Measurements from ENCODE around the gene AKT3. TPM values are rescaled to one million over a fixed set of nuclear protein-coding genes. Genes with fewer than 3 reads are reported as not detected.
"Not testable (repeated sequence)": the region's sequence is repeated elsewhere in the genome, so short reads cannot be mapped to it uniquely, and the experiment has no call there.

The AKT3 gene
- polyA plus RNA-seq, 3 donors = 21.3 to 23.9 (median 22.2) TPM

DNA sequence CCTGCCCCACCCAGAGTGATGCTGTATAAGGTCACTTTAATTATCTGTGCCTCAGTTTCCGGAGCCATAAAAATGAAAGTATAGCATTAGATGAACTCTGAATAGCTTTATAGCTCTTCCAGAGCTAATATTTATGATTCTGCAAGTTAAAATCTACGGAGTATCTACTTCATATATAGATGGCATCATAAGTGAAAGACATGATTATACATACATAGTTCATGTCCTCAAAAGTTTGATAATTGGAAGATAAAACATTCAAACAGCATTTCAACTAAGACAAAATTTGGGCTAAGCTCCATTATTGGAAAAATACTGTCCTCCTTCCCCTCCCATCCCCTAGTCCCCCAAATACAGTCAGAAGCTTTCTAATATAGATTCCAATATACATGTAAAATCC lies 4.2 kb downstream of the AKT3 start:
- DNase-seq = no peak

DNA sequence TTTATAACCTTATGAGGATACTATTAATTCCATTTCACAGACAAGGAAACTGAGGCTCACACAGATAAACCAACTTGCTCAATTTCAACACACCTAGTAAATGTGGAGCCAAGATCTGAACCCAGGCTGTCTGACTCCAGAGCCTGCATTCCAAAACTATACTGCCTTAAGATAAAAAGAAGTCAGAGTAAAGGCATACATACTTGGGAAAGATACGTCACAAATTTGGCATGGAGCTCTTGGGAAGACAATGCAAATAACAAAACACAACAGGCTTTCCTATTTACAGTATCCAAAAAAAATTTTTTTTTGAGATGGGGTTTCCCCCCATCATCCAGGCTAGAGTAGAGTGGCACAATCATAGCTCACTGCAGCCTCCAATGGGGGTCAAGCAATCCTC lies 5.9 kb downstream of the AKT3 start:
- no peak for DNase-seq

DNA sequence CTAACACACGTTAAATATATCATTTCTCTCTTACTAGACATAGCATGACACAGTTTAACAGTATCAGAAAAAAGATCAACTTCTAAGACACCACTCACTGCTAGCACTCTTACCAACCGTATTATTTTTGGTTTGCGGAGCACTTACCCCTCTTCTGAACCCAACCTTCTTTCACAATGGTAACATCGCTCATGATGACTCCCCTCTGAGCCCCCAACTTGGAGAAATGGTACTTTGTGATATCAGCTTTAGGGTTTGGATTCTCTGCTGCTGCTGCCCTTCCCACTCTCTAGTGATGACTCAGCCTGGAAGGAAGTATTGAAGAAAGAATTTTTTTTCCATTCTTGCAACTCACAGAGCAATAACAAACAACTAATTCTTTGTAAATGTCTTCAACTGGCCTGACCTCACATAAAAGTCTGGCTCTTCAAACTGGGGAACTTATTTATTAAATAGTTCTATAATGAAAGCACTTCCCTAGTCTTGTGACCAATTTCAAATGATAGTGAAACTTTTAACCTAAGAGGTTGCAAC lies 7.0 kb downstream of the AKT3 start:
- no peak for DNase-seq

DNA sequence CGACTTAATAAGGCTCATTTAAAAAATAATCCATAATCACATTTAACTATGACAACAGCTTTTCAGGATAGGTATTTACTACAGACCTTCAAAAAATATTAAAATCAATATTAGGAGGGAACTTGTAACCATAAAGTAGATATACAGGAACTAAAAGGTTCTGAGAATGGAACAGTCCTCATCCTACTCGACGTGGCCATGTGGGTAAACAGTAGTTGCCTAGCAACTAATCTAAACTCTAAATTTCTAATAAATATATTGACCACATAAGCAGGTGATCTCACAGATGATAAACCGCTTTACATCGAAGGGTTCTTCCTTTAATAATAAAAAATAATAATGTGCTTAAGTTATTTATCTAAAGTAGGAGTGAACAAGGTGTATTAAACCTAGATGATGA lies 7.9 kb downstream of the AKT3 start:
- DNase-seq = no peak

DNA sequence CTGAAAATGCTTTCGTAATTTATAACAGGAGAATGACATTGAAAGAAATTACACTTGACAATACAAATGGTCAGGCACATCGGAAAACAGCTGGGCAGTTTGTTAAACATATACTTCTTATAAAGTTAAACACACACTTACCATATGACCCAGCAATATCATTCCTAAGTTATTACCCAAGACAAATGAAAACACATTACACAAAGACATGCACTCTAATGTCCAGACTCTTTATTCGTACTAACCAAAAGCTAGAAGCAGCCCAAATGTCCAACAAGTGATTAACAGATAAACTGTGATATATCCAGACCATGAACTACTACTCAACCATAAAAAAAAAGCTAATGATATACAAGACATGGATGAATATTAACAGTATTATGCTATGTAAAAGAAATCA lies 8.5 kb downstream of the AKT3 start:
- DNase-seq = no peak

DNA sequence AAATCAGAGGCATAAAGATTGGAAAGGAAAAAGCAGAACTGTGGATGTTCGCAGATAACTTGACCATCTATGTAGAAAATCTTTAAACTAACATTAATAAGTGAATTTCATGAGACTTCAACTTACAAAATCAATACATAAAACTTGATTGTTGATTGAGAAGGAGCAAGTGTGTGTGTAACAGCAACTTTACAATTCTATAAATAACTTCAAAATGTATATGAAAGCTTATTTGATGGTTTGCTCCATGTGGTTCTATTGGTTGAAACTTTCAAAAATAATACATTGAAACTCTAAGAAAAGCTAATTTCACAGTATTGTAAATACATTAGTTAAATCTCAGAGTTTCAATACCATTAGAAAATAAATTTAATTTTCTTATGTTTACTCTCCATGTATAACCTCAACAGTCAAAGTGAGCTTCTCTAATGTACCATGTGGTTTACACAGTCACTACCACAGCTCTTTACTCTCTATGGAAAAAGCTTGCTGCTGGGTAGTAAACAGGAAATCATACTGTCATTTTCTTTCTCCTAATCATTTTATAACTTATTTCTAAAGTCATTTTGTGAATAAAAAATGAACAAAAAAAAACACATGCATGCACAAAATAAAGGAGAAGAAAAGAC lies 12.0 kb downstream of the AKT3 start:
- DNase-seq = no peak

DNA sequence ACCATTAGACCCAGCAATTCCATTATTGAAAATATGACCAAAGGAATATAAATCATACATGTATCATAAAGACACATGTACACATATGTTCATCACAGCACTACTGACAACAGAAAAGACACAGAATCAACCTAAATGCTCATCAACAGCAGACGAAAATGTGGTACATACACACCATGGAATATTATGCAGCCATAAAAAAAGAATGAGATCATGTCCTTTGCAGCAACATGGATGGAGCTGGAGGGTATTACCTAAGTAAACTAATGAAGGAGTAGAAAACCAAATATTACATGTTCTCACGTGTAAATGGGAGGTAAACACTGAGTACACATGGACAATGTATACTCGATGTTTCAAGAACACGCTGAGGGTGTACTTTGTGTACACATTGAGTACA lies 15.9 kb downstream of the AKT3 start:
- no peak for DNase-seq

DNA sequence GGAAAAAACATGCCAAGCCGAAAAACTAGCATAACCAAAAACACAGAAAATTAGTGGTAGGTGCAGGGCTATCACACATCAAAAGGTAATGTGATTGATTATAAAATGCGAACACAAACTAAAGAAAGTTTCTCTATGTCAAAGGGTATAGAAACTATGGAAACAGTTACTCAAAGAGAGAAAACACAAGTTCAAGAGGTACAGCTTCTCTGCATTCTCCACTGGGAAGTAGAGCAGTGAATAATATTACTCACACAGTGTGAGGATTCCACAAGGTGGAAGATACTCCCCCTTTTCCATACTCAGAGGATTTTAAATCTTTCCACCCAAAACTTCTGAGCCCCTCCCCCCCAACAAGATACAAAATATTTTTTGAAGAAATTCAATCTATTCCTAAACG lies 18.6 kb downstream of the AKT3 start:
- no peak for DNase-seq

DNA sequence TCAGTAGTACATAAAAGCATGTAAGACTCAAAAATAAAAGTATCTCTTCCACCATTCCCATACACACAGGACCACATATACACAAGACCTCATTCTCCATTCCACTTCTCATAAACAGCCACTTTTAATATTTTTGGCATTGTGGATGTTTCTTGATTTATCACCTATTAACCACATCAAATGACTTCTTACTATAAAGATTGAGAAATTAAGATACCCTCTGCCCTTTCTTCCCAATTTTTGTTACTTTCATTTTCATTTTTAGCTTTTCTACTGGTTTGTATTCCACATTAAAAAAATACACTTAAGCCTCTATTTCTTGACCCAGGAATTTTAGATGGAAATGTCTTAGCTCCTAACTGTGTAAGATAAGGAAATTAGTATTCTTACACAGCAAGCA lies 22.8 kb downstream of the AKT3 start:
- DNase-seq = no peak

DNA sequence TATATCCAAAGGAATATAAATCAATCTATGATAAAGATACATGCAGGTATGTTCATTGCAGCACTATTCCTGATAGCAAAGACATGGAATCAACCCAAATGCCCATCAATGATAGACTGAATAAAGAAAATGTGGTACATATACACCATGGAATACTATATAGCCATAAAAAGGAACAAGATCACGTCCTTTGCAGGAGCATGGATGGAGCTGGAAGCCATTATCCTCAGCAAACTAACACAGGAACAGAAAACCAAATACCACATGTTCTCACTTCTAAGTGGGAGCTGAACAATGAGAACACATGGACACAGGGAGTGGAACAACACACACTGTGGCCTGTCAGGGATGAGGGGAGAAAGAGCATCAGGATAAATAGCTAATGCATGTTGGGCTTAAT lies 25.1 kb downstream of the AKT3 start:
- DNase-seq = not testable (repeated sequence)

DNA sequence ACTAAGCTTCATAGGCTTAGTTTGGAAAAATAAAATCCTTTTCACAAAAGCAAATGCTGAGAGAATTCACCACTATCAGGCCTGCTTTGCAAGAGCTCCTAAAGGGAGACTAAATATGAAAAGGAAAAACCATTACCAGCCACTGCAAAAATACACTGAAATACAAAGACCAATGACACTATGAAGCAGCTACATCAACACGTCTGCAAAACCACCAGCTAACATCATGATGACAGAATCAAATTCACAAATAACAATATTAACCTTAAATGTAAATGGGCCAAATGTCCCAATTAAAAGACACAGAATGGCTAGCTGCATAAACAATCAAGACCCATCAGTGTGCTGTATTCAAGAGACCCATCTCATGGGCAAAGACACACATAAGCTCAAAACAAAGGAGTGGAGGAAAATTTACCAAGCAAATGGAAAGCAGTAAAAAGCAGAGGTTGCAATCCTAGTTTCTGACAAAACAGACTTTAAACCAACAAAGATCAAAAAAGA lies 28.8 kb downstream of the AKT3 start:
- DNase-seq = no peak

DNA sequence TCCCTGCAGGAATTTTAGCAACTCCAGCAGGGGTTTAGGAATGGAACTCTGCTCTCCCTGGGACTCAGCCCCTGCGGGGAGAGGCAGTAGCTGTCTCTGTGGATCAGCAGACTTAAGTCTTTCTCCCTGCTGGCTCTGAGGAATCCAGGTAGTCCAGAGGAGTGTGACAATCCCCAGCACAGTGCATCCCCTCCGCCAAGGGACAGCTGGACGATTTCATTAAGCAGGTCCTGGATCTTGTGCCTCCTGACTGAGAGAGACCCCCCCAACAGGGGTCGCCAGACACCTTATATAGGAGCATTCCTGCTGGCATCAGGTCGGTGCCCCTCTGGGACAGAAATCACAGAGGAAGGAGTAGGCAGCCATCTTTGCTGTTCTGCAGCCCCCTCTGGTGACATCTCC lies 30.6 kb downstream of the AKT3 start:
- DNase-seq = no peak

DNA sequence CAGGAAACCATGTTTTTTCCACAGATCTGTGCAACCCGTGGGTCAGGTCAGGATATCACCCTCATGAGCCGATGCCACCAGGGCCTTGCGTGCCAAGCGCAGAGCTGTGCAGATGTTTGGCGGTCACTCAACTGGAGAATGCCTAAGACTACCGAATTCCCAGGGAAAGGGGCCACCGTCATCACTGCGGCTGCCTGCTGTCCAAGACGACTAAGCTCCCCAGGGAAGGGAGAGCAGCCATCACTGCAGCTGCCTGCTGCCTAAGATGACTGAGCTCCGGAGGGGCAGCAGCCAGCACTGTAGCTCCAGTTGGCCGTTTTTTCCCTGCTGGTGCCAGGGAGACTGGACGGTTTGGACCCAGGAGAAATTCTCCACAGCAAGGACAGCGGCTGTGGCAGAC lies 31.1 kb downstream of the AKT3 start:
- DNase-seq = no peak

DNA sequence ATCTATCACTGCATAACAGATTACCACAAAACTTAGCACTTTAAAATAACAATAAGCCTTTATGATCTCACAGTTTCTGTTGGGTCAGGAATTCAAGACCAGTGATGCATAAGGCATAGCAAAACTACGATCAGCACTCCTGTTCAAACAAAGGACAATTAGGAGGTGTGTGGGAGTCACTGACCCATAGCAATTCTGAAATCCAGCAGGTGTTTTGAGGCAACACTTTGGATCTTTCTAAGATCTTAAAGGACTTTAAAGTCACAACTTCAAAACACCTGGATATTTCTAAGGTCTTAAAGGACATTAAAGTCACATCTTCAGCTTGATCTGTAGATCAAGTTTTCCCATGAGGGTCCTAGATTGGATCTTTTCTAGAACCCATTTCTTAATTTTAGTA lies 35.3 kb downstream of the AKT3 start:
- no peak for DNase-seq

DNA sequence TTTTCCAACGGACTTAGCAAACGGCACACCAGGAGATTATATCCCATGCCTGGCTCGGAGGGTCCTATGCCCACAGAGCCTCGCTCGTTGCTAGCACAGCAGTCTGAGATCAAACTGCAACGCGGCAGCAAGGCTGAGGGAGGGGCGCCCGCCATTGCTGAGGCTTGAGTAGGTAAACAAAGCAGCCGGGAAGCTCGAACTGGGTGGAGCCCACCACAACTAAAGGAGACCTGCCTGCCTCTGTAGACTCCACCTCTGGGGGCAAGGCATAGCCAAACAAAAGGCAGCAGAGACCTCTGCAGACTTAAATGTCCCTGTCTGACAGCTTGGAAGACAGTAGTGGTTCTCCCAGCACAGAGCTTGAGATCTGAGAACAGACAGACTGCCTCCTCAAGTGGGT lies 42.7 kb downstream of the AKT3 start:
- DNase-seq = not testable (repeated sequence)

DNA sequence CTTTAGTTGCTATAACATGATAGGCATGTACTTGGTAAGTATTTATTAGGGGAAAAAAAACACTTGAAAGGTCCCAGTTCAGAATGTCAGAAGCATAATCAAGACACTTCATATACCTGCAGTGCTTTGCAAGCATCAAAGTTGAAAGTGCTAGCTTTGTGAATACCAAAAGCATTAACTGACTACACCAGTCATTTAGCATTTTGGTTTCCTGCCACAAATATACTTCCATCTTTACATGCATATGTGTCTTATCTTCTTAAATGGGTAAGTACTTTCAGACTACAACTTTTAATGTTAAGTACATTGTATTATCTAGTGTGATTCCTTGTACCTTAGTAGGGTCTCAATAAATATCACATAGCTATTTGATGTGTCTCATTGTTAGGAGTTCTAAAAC lies 43.7 kb downstream of the AKT3 start:
- no peak for DNase-seq

DNA sequence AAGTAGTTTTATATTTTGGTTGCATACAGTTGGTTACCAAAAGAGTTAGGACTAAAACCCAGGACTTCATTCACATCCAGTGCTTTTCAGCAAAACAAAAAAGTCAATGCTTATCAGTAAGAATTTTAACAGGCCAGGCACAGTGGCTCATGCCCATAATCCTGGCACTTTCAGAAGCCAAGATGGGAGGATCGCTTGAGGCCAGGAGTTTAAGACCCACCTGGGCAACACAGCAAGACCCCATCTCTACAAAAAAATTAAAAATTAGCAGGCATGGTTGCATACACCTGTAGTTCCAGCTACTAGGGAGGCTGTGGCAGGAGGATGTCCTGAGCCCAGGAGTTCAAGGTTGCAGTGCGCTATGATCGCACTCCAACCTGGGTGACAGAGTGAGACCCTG lies 47.3 kb downstream of the AKT3 start:
- no peak for DNase-seq

DNA sequence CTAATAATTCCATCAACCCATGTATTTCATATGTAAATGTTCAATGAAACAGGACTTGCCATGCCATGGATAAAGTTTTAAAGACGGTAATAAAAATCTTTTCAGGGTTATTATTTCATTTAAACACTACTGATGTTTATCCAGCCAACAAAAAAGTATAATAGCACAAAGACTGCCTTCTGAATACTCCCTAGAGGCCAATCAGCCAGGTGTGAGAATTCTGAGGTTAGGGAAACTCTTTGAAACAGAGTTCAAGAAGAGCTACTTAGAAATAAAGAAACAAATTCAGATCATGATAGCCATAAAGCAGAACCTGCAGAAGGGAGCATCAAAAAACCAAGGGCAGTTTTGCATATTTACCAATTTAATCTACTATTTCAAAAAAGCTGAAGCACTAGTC lies 48.7 kb downstream of the AKT3 start:
- no peak for DNase-seq

DNA sequence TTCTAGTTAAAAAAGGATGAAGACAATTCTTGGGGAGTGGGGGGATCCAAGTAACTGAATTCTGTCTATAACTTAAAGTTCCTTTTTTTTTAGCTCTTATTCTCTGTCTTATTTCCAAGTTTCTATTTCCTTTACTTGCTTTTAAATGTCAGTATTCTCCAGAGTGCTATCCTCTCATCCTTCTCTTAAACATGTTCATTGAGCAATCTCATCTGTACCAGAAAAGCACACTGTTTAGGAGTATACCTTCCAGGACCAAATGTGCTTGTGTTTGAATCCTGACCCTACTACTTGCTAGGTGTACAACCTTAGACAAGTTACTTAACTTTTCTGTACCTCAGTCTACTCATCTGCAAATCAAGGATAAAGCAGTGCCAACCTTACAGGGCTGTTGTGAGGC lies 50.1 kb downstream of the AKT3 start:
- DNase-seq = no peak

DNA sequence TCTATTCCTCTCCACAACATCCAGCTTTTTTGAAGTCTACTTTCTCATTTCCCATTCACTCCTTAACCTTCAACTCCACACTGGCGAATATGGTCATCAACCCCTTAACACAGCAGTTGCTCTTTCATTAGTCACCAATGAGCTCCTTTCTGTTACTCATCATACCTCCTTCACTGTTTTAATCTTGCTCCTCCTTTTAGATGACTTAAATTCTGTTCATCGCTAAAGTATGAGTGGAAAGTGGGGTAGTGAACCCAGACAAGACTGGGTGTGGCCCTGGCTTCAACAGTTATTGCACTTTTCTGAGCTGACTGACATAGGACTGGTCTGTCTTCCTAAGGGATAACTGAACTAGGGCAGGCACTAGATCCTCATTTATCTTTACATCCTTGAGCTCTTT lies 51.3 kb downstream of the AKT3 start:
- no peak for DNase-seq

DNA sequence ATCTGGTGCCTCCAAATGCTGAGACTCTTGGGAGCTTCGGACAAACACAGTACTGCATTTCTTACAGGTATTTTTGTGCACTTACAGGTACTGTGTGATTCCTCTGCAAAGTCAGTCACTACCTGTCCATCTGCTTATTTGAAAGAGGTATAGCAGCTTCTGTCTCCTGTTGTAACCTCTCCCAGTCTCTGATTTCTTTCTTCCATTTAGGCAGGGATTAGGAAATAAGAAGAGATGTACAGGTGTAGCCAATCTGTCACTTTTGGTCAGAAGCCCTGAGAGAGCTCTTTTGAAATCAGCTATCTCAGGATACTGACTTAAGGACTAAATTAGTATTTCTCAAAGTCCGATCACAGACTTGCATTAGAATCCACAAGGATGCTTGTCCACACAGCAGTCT lies 54.0 kb downstream of the AKT3 start:
- DNase-seq = no peak

DNA sequence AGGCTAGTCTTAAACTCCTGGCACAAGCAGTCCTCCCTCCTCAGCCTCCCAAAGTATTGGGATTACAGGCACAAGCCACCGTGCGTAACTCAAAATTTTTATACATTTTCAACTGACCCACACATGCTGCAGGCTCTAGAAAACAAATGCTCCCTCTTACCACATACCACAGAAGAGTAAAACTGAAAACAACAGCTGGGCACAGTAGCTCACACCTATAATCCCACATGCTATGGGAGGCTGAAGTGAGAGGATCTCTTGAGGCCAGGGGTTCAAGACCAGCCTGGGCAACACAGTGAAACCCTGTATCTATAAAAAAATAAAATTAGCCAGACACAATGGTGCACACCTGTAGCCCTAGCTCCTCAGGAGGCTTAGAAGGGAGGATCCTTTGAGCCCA lies 56.7 kb downstream of the AKT3 start:
- no peak for DNase-seq

DNA sequence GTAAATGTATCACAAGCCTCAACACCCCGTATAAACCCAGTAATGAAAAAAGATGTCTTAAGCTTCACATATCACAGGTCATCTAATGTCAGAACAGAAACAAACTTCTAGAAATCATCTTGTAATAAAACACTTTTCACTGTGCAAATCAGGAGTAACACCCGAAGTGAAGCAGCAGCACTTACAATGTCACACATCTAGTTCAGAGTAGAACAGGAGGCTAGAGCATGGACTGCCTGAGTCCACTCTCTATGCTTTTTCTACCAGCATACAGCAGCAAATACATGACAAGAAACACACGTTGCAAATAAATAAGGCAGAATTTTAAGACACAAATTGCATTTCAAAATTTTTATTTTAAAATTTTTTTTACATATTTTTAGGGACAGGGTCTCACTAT lies 57.2 kb downstream of the AKT3 start:
- DNase-seq = no peak

DNA sequence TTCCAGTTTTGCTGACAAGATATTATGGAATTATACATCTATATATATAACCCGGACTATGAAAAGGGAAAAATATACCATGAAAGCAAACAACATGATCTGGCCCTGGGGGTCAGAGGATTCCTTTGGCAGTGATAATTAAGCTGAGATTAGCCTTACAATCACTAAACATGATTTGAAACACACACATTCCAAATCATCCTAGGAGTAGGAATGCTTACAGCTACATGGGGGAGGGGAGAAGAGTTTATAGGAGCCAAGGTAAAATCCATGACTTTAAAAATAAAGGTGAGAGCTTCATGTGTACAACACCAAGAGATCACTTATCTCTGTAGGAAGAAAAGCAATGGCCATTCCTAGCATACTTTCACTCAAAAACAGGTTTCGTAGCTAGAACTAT lies 57.6 kb downstream of the AKT3 start:
- DNase-seq = no peak
